ENCODE data around the gene GPR157. TPM values are rescaled to one million over a fixed set of nuclear protein-coding genes. Genes with fewer than 3 reads are reported as not detected.

GPR157 gene
- total and polyA plus RNA-seq, 2 of the 13 experiments (the other 11 are each of a cell fraction or from before 2014, with no cell fraction given) = 10.1 to 19.2 TPM

- TF ChIP-seq THAP7 (CRISPR knock-in tag; IDR thresholded peaks at IDR 0.05) = no peak
- no peak for TF ChIP-seq TAF15 (IDR thresholded peaks at IDR 0.05; ENCODE audit: low read depth, low read length, poor library complexity, severe bottlenecking)
- TF ChIP-seq ZNF674 (CRISPR knock-in tag; IDR thresholded peaks at IDR 0.05; ENCODE audit: low read depth) = no peak
- no peak for TF ChIP-seq BORCS8-MEF2B (CRISPR knock-in tag; IDR thresholded peaks at IDR 0.05)
- no peak for TF ChIP-seq ZZZ3 (CRISPR knock-in tag; IDR thresholded peaks at IDR 0.05; ENCODE audit: borderline replicate concordance)
Measured at GRCh38 chr1:9145714-9146113, 16.8 kb upstream of the GPR157 start (continued).

- H3K9me3 ChIP-seq (ENCODE audit: low read length) = no peaks in the 10 kb centered on the region
- H2AFZ ChIP-seq (ENCODE audit: low read length) = no peak overlapping the region
- 0 out of 2 replicates have a peak, but pooled peaks cover under 1% of the 10 kb centered on the region for H4K20me1 ChIP-seq (ENCODE audit: insufficient read depth, low read length)
- peaks cover 8 to 14% of the 10 kb centered on the region in 2 experiments; a peak in 4 of 5 replicates for H3K36me3 ChIP-seq (replicated peaks in 1 of 2; ENCODE audit: control insufficient read depth in 1 of 2, insufficient read depth in 2 of 2, low read length in 2 of 2)
- no peak for FAIRE-seq
- no peaks in the 10 kb centered on the region for H3K79me2 ChIP-seq (ENCODE audit: insufficient read depth, low read length)
- TSS peak; percentile 42 for BruUV-seq (replicated peaks)
- ATAC-seq = peak; percentile 76
- H3K27me3 ChIP-seq (ENCODE audit: control insufficient read depth in 1 of 2, insufficient read depth in 2 of 2, low read length in 2 of 2) = no peaks in the 10 kb centered on the region
- POLR2A ChIA-PET = interaction anchor here (0.9 to 1.2 kb wide), 2 partner anchors 34 to 51 kb away, joined by 3 read pairs; no protein-coding TSS in a partner anchor
- intact Hi-C loops (cut with micrococcal nuclease; ENCODE audit: unreplicated experiment) (no loop called here), in situ Hi-C loops (cut with HindIII; ENCODE audit: extremely low pct_ligation_motif_present, low pct_unique_long_range_greater_than_20kb) (no loop called here)
- peaks cover 30% of the 10 kb centered on the region for H3K4me1 ChIP-seq (ENCODE audit: insufficient read depth, low read length)
- no peak overlapping the region for H3K4me3 ChIP-seq (replicated peaks in 1 of 3; ENCODE audit: insufficient read depth in 1 of 3, low read depth in 2 of 3, low read length in 3 of 3)
- H3K9ac ChIP-seq (ENCODE audit: insufficient read depth, low read depth, low read length) = 0 out of 2 replicates have a peak overlapping the region, but pooled peaks have one; percentile 21
- no peak overlapping the region for H3K4me2 ChIP-seq (ENCODE audit: low read depth, low read length)
- no peak overlapping the region for H3K27ac ChIP-seq (ENCODE audit: extremely low read length, insufficient read depth, low read length)
- DNase-seq (ENCODE audit: low spot score) = peak; percentile 79
- WGBS (ENCODE audit: low lambda C conversion rate) = 55% methylated on average over 7 of the region's 17 CpGs
- CTCF ChIA-PET (ENCODE audit: low intra/inter-chr PET ratio, low total read pairs) = no interaction called here
- no peak for TF ChIP-seq ZBTB33 (CRISPR knock-in tag; IDR thresholded peaks at IDR 0.05)
- TF ChIP-seq ZSCAN20 (CRISPR knock-in tag; IDR thresholded peaks at IDR 0.05; ENCODE audit: borderline replicate concordance) = no peak
- peak; percentile 59; the same call in 1 of the 2 replicates for TF ChIP-seq ZC3H13 (CRISPR knock-in tag; IDR thresholded peaks at IDR 0.05)
- no peak for TF ChIP-seq RAD51 (IDR thresholded peaks at IDR 0.05; ENCODE audit: borderline replicate concordance)
- peak; percentile 93 for TF ChIP-seq RBM22 (optimal IDR thresholded peaks at IDR 0.05; ENCODE audit: low read length)
- TF ChIP-seq ZNF781 (CRISPR knock-in tag; IDR thresholded peaks at IDR 0.05; ENCODE audit: borderline replicate concordance, not compliant biosample characterization) = no peak
- TF ChIP-seq CREB1 (IDR thresholded peaks at IDR 0.05) = peak; percentile 99
- peak; percentile 90 for TF ChIP-seq CREB1 (CRISPR knock-in tag; IDR thresholded peaks at IDR 0.05)
- no peak for TF ChIP-seq ZNF615 (CRISPR knock-in tag; IDR thresholded peaks at IDR 0.05; ENCODE audit: borderline replicate concordance)
- TF ChIP-seq ATF3 (CRISPR knock-in tag; IDR thresholded peaks at IDR 0.05) = peak; percentile 63; the same call in 1 of the 2 replicates
Measured at GRCh38 chr1:9145021-9145668, 16.2 kb upstream of the GPR157 start.

Data from HepG2 (cell line).